Measurements from ENCODE around the gene EEFSEC. TPM values are rescaled to one million over a fixed set of nuclear protein-coding genes. Genes with fewer than 3 reads are reported as not detected.

The EEFSEC gene
- total RNA-seq, 1 donor from 2014 or later = 12.6 TPM

GRCh38 chr3:128358156-128358895 lies 205.0 kb downstream of the EEFSEC start:
- no peak for TF ChIP-seq CTCF (IDR thresholded peaks at IDR 0.05; ENCODE audit: insufficient read depth, low read length, poor library complexity, severe bottlenecking)
- Histone ChIP-seq H3K36me3 (ENCODE audit: control insufficient read depth, insufficient read depth, low read length) (no peaks in the 10 kb centered on the region), H3K27me3 (ENCODE audit: control insufficient read depth, insufficient read depth, low read length) (no peaks in the 10 kb centered on the region), H3K4me3 (ENCODE audit: low read depth, low read length) (no peak overlapping the region)
- no peak for DNase-seq (ENCODE audit: low read depth)

- no peak overlapping the region for H3K4me3 ChIP-seq (ENCODE audit: low read depth, low read length)
- no peaks in the 10 kb centered on the region for H3K36me3 ChIP-seq (ENCODE audit: control insufficient read depth, insufficient read depth, low read length)
- no peak for TF ChIP-seq CTCF (IDR thresholded peaks at IDR 0.05; ENCODE audit: insufficient read depth, low read length, poor library complexity, severe bottlenecking)
- no peaks in the 10 kb centered on the region for H3K27me3 ChIP-seq (ENCODE audit: control insufficient read depth, insufficient read depth, low read length)
- DNase-seq (ENCODE audit: low read depth) = no peak
Measured at GRCh38 chr3:128359060-128359664, 205.9 kb downstream of the EEFSEC start.

GRCh38 chr3:128359846-128360642 lies 206.8 kb downstream of the EEFSEC start:
- Histone ChIP-seq H3K27me3 (ENCODE audit: control insufficient read depth, insufficient read depth, low read length) (no peaks in the 10 kb centered on the region), H3K36me3 (ENCODE audit: control insufficient read depth, insufficient read depth, low read length) (no peaks in the 10 kb centered on the region), H3K4me3 (ENCODE audit: low read depth, low read length) (no peak overlapping the region)
- no peak for DNase-seq (ENCODE audit: low read depth)
- no peak for TF ChIP-seq CTCF (IDR thresholded peaks at IDR 0.05; ENCODE audit: insufficient read depth, low read length, poor library complexity, severe bottlenecking)

GRCh38 chr3:128360705-128361271 lies 207.5 kb downstream of the EEFSEC start:
- no peaks in the 10 kb centered on the region for H3K27me3 ChIP-seq (ENCODE audit: control insufficient read depth, insufficient read depth, low read length)
- H3K4me3 ChIP-seq (ENCODE audit: low read depth, low read length) = no peak overlapping the region
- no peaks in the 10 kb centered on the region for H3K36me3 ChIP-seq (ENCODE audit: control insufficient read depth, insufficient read depth, low read length)
- no peak for TF ChIP-seq CTCF (IDR thresholded peaks at IDR 0.05; ENCODE audit: insufficient read depth, low read length, poor library complexity, severe bottlenecking)
- no peak for DNase-seq (ENCODE audit: low read depth)

GRCh38 chr3:128362026-128362965 lies 209.0 kb downstream of the EEFSEC start:
- no peak for DNase-seq (ENCODE audit: low read depth)
- Histone ChIP-seq H3K36me3 (ENCODE audit: control insufficient read depth, insufficient read depth, low read length) (no peaks in the 10 kb centered on the region), H3K27me3 (ENCODE audit: control insufficient read depth, insufficient read depth, low read length) (no peaks in the 10 kb centered on the region), H3K4me3 (ENCODE audit: low read depth, low read length) (no peak overlapping the region)
- TF ChIP-seq CTCF (IDR thresholded peaks at IDR 0.05; ENCODE audit: insufficient read depth, low read length, poor library complexity, severe bottlenecking) = no peak
